Right lung (tissue), 5 donors: ENCODE data around the gene TBCC. TPM values are rescaled to one million over a fixed set of nuclear protein-coding genes. Genes with fewer than 3 reads are reported as not detected.
"Not testable (repeated sequence)": the region's sequence is repeated elsewhere in the genome, so short reads cannot be mapped to it uniquely, and the experiment has no call there.

ENCODE experiments used
- DNase-seq, 2 donors: peaks; one replicate each; pipeline ENCODE4 v3.0.0-alpha.2; 2013
- polyA plus RNA-seq, 5 donors: library from polyadenylated mRNA; unstranded; fragments of 120-200 nt; gene quantifications; one replicate each; pipeline versions ENCODE4 v1.2.1 to v1.2.3, GENCODE V29; 2013; ENCODE audit warnings: inconsistent platforms in 1 of 5, low replicate concordance in 1 of 5; ENCODE audit not compliant: insufficient read length in 5 of 5, insufficient read depth in 1 of 5

The TBCC gene
- polyA plus RNA-seq, 5 donors = 14.4 to 22.7 (median 18.1) TPM

DNA sequence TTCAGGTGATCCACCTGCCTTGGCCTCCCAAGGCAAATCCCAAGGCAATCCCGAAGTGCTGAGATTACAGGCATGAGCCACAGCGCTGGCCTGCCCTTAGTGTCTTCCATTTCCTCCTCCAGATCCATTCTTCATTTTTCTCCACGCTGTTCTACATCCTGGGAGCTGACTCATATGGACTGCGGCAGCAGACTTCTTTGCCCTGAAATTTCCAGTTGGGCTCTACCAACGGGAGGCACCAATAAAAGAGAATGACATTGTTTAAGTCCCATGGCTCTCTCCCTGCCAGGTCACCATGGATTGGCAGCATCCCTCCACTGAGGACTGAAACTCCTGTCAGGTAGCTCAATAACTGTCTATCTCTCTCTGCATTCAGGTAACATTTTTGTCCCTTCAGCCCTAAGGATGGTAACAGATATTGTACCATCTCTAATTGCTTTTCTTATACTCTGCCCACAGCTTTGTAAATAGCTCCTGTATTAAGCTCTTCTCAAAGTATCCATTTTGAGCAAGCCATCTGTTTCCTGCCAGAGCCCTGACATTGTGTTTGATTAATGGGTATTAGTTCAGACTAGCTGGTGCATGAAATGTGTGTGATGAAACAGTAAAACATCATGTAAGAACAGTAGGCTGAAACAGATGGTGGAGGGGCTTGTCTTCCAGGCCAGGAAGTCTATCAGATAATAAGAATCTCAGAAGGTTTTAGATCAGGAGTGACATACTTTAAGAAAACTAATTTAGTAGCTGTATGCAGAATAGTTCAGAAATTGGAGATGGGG lies 3.6 kb downstream of the TBCC start:
- DNase-seq = no peak

DNA sequence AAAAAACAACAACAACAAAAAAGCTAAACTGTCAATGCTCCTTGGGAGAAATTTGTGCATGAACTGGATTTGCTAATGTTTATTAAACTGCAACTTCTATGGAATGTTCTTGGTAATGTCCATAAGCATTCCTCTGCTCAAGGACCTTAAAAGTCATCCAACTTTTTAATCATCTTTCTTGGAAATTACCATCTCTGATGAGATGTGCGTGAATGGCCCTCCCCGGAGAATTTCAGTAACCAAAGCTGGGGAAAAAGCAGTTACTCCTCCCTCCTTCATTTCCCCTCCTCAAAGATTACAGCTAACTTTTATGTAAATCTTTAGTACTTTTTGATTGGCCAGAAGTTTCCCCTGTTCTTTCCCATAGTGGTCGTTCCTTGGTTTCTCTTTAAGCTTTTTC lies 5.2 kb downstream of the TBCC start:
- no peak for DNase-seq

DNA sequence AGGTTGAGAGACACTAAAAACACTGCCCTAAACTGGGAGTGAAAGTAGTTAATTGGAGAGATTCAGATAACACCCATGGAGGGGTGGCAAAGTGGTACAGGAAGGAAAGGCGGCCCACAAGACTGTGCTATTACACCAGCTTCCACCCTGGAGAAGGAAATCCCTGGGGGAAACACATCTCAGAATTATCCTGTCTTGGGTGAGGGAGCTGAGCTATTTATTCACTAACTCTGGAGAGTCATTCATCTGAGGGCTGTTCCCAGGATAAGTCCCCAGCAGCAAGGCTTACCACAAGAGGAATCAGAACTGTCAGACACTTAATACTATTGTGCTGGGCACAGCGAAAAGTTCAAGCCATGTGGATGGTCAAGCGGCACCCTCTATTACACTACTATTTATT lies 9.9 kb downstream of the TBCC start:
- no peak for DNase-seq

DNA sequence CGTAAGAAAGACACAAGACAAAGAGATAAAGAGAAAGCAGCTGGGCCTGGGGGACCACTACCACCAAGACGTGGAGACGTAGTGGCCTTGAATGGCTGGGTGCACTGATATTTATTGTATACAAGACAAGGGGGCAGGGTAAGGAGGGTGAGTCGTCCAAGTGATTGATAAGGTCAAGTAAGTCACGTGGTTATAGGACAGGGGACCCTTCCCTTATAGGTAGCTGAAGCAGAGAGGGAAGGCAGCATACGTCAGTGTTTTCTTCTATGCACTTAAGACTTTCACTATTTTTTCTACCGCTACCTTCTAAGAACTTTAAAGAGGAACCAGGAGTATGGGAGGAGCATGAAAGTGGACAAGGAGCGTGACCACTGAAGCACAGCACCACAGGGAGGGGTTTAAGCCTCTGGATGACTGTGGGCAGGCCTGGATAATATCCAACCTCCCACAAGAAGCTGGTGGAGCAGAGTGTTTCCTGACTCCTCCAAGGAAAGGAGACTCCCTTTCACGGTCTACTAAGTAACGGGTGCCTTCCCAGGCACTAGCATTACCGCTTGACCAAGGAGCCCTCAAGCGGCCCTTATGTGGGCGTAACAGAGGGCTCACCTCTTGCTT lies 11.9 kb downstream of the TBCC start:
- DNase-seq = not testable (repeated sequence)

DNA sequence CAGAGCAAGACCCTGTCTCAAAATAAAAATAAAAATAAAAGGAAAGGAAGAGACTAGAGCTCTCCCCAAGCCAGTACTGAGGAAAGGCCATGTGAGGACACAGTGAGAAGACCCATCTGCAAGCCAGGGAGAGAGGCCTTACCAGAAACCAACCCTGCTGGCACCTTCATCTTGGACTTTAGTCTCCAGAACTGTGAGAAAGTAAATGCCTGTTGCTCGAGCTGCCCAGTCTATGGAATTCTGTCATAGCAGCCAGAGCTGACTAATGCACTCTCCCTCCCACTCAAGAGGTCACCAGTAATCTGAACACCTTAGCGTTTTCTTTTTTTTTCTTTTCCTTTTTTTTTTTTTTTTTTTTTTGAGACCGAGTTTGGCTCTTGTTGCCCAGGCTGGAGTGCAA lies 16.2 kb downstream of the TBCC start:
- DNase-seq = no peak

DNA sequence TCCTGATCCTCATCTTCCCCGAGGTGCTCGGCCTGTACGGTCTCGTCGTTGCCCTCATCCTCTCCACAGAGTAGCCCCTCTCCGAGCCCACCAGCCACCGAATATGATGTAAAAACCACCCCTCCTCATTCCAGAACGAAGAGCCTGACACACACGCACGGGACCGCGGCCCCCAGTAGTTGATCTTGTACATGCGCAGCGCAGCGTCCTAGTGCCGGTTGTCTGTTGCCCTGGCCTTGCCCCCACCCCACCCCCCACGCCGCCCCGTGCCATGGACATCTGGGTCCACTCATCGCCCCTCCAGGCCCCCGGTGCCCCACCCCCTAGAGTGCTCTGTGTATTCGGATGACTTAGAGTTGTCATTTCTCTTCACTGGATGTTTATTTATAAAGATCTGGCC lies 18.3 kb downstream of the TBCC start:
- DNase-seq = no peak

DNA sequence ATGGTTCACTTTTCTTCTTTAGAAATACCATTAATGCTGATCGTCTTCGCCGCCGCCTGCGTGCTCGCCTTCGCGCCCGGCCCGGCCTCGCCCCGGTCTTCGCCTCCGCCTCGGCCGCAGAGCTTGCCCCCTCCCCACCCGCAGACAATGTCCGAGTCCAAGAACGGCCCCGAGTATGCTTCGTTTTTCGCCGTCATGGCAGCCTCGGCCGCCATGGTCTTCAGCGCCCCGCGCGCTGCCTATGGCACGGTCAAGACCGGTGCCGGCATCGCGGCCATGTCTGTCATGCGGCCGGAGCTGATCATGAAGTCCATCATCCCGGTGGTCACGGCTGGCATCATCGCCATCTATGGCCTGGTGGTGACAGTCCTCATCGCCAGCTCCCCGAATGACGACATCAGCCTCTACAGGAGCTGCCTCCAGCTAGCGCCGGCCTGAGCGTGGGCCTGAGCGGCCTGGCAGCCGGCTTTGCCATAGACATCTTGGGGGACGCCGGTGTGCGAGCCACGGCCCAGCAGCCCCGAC lies 18.8 kb downstream of the TBCC start:
- DNase-seq = peak; percentile 41 to 58

DNA sequence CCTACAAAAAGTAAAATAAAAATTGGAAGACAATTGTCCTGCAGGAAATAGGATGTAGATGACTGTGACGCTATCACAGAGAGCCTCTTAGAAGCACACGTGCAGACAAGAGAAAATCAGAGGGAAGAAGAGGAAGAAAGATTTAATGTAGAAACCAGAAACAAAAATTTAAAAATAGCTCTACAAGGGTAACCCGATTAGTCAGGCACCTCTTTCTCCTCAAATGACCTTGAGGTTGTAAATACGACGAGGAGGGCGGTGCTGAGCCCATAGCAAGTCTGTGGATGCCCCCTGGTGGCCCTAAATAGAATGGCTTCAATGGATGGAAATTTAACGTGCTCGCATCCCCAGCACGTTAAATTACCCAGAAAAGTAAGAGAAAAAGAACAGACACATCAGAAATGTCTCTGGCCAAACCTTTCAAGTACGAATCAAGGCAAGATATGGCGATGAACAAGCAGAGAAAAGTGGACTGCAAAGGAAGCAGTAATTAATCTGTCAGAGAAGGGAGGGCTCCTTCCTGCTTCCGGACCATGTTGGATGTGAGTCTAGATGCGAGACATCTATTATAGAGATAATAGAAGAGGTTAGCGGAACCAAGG lies 19.3 kb downstream of the TBCC start:
- DNase-seq = peak; percentile 80 to 82

DNA sequence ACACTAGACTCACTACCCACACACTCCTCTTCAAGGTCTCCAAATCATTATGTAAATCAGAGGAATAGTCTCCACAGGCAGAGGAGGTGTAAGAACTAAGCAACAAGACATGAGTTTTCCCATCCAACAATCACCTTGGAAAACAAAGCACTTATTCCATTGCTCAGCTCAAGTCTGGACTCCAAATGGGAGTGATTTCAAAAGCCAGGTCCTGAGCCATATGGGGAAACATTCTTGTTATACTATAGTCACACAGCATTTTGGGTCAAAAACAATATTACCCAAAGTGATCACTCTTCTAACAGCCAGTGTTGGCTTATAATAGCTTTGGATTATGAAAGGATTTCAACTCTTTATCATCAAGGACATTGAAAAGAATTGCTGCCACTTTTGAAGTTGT lies 19.9 kb downstream of the TBCC start:
- no peak for DNase-seq

DNA sequence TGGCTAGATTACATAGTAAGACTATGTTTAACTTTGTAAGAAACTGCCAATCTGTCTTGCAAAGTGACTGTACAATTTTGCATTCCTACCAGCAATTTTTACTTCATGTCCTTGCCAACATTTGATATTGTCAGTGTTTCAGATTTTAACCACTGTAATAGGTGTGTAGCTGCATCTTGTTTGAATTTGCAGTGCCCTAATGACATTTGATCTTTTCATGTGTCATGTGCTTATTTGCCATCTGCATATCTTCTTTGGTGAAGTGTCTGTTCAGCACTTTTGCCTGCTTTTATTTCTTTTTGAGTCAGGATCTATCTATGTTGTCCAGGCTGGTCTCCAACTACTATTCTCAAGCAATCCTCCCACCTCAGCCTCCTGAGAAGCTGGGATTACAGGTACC lies 21.1 kb downstream of the TBCC start:
- DNase-seq = no peak

DNA sequence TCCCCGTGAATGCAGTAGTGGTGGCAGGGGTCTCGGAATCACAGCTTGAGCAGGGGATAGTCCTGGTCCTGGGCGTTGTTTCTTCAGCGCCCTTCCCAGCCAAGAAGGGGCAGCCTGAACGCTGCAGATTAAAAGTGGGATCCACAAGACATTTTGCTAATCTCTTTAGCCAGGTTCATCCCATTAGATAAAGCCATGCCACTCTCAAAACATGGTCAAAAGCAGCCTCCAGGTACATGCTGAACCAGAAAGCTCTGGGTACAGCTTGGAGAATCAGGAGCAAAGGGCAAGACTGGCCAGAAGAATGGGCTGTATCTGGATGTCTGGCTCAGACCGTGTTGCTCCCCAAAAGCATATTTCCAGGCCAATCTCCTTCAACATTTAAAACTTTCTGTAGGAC lies 23.4 kb downstream of the TBCC start, which contains the start of gene PRPH2:
PRPH2 (minus strand) TSS at position 101 of the 400 bp plus-strand sequence. CDS start 263 bp downstream, outside the sequence.
- no peak for DNase-seq

DNA sequence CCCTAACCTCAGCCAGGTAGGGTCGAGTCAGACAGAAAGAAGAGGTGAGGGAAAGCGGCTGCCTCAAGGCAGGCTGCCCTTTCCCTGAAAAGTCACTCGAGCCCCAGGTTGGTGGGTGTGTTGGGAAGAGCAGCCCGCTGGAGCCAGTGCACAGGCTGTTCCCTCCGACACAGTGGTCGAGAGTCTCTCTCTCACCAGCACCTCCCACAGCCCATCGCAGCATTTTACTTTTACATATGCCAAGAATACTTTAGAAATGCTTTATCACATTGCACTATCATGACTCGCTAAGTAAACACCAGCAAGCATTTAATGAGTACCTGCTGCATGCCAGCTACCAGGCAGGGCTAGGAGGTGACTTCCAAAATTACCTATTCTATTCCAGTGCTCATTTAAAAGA lies 25.2 kb downstream of the TBCC start:
- DNase-seq = no peak

DNA sequence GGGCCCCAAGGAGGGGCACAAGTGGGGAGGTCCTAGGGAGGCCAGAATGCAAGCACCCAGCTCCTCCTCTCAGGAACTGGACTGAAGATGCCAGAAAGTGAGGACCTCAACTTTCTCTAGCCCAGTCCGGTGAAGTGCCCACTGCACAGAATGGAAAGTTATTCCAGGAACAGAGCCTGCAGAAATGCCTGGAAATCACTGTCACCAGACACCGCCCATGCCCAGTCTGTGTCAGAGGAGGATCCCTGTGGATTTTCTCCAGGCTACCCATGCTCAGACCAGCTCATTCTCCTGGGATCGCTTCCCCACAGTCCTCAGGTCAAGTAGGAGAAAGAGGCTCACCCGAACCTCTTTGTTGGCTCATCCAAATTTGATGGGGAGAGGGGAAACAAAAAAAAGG lies 30.0 kb downstream of the TBCC start:
- DNase-seq = no peak

DNA sequence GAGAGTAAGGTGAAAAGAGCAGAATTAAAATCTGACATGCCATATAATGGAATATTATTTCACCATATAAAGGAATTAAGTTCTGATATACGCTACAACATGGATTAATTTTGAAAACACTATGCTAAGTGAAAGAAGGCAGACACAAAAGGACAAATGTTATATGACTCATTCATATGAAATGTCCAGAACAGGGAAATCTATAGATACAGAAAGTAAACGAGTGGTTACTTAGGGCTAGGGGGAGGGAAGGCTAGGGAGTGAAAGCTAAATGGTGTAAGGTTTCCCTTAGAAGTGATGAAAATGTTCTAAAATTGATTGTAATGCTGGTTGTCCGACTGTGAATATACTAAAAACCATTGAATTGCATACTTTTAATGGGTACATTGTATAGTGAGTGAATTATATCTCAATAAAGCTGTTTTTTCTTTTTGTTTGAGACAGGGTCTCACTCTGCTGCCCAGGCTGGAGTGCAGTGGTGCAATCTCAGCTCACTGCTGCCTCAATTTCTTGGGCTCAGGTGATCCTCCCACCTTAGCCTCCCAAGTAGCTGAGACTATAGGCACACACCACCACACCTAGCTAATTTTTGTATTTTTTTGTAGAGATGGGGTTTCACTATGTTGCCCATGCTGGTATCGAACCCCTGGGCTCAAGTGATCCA lies 31.7 kb downstream of the TBCC start:
- DNase-seq = no peak

DNA sequence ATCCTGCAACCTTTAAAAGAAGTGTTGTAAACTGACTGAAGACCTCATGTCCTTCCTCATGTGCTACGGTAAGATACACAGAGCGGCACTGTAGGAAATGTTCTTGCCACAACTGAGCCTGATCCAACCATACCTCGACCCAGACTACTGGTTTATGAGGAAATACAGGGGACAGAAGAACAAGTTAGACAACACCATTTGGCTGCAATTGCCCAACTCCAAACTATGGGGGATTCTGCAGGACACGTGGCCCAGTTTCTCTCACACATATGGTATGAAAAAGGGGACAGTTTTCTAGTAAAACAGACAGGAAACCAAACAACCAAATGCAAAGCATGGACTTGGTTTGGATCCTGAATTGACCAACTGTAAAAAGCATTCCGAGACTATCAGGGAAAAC lies 34.0 kb downstream of the TBCC start:
- no peak for DNase-seq

DNA sequence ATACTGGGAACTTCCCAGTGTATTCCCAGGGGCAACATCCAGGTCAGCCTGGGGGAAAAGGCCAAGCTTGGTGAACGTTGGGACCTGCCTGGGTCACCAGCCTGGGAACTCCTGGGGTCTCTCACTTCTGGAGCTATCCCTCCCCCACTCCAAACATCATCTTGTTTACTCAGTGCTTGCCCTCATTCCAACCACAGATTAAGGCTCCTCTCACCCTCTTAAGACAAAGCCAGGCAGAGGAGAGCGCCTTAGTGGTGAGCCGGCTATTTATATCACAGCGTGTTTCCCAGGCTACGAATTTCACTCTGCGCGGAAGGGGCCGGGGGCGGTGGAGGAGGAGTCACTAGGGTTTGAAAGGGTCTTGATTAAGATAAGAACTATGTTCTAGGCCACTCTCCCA lies 35.6 kb downstream of the TBCC start:
- peak; percentile 24 to 38 for DNase-seq

DNA sequence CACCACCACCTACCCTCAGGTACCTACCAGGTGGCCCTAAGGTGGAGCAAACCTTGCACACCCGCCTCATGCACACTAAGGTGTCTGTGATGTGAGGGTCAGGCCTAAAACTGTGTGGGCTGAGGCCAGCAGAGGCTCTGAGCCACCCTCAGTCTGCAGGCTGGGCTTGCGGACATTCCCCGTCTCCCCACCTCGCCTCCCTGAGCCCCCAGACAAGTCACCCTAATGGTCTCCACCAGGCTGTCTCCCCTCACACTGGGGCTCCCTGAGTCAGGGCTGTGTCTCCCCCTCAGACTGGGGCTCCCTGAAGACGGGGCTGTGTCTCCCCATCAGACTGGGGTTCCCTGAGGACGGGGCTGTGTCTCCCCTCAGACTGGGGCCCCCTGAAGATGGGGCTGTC lies 36.0 kb downstream of the TBCC start:
- no peak for DNase-seq

DNA sequence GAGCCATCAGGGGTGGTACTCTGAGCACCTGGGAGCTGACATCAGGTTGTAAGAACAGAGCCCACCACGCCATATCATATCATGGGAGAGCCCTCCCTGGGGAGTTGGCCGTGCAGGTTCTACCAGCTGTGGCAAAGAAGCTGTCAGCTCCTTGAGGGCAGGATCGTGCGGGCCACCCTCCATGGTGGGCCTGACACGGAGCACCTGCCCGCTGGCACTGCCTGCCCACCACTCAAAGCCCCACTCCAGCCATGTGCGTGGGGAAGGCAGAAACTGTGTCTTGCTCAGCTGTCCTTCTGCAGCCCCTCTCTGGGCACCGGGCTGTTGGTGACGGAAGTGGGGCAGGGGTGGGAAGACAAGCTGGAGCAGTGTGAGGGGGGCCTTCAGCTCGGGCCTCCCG lies 37.8 kb downstream of the TBCC start:
- no peak for DNase-seq

DNA sequence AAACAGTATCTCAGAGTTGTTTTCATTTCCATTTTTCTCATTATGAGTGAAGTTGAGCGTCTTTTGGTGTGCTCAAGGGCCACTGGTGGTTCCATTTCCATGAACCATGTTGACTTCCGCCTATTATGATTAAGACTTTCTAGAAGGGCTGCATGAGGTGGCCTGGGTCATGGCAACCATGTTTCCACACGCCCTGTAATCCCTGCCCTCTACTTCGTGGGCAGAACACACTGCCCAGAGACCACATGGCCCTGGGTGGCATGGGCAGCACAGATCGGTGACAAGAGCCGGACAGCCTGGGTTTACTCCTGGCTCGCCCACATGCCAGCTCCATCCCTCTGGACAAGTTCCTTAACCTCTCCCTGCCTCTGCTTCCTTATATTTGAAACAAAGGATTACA lies 38.3 kb downstream of the TBCC start:
- DNase-seq = no peak

DNA sequence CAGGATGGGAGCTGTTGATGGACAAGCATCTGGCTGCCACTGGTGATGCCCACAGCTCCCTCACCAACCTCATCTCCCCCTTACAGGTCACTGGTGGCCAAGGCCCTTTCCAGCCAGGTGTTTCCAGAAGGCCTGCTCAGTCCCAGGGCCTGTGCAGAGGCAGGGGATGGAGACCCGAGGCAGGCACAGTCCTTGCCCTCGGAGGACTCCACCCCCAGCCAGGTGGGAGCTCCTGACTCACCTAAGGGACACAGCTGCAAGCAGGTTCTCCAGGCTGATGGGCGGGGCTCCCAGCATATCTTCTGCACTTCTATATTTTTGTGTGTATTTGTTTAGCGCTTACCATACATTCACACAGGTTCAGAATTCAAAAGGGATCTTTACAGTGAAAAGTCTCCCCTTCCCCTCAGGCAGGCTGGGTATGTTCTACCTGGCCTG lies 40.9 kb downstream of the TBCC start:
- no peak for DNase-seq

DNA sequence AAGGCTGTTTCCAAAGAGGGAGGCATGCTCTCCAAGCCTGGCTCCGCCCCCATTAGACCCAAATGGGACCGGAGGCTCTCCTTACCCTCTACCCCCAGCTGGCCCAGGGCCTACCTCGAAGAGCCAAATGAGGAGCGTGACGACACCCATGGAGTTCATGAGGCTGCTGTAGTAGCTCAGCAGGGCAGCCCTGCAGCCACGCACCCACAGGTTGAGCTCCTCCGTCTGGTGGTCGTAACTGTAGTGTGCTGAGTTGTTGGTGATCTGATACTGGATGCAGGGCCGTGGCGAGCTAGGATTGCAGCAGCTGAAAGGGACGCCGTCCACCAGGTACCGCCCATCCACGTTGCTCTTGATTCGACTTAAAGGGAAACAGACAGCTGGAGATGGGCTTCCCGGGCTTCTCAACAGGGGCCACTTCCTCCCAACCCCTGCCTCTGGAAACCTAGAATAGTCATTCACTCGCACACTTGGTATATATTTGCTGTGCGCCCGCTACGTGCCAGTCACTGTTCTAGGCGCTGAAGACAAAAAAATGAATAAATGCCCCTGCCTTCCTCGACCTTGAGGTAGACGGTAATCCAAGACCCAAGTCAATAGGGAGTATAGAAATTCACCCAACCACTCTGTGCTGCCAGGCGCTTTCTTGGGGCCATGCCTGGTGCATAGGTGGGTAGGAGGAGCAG lies 41.5 kb downstream of the TBCC start:
- DNase-seq = peak in 1 of 2 donors; percentile 28

DNA sequence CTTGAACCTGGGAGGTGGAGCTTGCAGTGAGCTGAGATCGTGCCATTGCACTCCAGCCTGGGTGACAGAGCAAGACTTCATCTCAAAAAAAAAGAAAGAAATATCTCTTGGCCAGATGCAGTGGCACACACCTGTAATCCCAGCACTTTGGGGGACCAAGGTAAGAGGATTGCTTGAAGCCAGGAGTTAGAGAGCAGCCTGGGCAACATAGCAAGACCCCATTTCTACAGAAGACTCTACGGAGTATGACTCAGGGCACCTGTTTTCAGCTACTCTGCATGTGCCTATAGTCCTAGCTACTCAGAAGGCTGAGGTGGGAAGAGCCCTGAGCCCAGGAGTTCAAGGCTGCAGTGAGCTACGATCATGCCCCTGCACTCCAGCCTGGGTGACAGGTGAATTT lies 43.1 kb downstream of the TBCC start:
- DNase-seq = not testable (repeated sequence)
